ENCODE measurements around the gene TTC8.

- TF ChIP-seq CTCF (conservative IDR thresholded peaks at IDR 0.05 in 1 of 2, IDR thresholded peaks at IDR 0.05 in 1 of 2; ENCODE audit: extremely low read depth in 1 of 2, insufficient read depth in 1 of 2, low read depth in 1 of 2, low read length in 2 of 2) (no peak), EZH2 (IDR thresholded peaks at IDR 0.05; ENCODE audit: borderline replicate concordance, low read length) (no peak)
Observed at GRCh38 chr14:88879022-88879421, 54.6 kb downstream of the TTC8 start.
